GM18909 (cell line): ENCODE data around the gene B3GNT7.

Experiments used
- ATAC-seq: cut with Tn5 transposase; IDR thresholded peaks from one replicate; pipeline ENCODE4 v1.9.1; 2021; ENCODE audit warnings: mild to moderate bottlenecking; ENCODE audit not compliant: unreplicated experiment, poor library complexity

Gene B3GNT7

GRCh38 chr2:231383416-231384108 lies 11.9 kb upstream of the B3GNT7 start:
- ATAC-seq, result no peak

DNA sequence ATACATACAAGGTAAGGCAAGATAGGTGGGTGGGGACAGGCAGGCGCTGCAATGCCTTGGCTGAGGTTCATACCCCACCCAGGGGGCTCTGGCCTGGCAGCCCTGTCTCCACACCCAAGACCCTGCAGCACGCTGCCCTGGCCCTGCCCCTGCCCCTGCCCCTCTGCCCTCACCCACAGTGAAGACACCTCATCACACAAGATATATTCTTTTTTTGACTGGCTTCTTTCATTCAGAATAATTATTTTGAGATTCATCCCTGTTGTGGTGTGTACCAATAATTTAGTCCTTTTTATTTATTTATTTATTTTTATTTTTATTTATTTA lies 11.4 kb upstream of the B3GNT7 start:
- ATAC-seq, result no peak

GRCh38 chr2:231384970-231385369 lies 10.5 kb upstream of the B3GNT7 start:
- ATAC-seq, result no peak

DNA sequence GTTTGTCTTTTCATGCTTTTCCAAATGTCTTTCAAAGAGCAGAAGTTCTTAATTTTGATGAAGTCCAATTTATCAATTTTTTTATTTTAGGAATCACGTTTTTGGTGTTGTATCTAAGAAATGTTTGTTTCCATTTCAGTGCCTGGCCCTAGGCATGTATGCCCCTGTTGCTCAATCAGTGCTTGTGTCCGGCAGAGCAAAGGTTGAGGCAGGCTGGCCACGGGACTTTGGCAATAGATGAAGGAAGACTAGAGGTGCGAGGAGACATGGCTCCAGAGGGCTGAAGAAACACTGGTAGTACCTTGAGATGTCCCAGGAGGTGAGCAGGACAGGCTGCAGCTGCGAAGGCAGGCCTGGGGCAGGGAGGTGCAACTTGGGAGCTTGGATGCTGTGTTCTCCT lies 10.1 kb upstream of the B3GNT7 start:
- no peak for ATAC-seq

DNA sequence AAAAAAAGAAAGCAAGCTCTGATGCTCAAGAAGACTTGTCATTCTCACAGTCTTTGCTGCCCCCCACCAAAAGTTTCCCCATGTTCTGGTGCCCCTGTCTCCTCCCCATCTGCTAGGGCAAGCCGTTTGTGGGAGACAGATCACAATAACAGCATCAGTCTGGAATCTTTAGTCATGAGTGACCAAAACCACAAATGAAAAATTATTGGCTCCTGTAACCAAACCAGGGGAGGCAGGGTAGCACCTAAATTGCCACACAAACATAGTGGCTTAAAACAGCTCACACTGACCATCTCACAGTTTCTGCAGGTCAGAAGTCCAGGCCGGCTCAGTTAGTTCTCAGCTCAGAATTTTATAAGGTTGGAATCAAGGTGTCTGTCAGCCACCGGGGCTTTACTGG lies 9.1 kb upstream of the B3GNT7 start:
- no peak for ATAC-seq

- ATAC-seq, result no peak
Measured at GRCh38 chr2:231387904-231388724, 7.4 kb upstream of the B3GNT7 start.

DNA sequence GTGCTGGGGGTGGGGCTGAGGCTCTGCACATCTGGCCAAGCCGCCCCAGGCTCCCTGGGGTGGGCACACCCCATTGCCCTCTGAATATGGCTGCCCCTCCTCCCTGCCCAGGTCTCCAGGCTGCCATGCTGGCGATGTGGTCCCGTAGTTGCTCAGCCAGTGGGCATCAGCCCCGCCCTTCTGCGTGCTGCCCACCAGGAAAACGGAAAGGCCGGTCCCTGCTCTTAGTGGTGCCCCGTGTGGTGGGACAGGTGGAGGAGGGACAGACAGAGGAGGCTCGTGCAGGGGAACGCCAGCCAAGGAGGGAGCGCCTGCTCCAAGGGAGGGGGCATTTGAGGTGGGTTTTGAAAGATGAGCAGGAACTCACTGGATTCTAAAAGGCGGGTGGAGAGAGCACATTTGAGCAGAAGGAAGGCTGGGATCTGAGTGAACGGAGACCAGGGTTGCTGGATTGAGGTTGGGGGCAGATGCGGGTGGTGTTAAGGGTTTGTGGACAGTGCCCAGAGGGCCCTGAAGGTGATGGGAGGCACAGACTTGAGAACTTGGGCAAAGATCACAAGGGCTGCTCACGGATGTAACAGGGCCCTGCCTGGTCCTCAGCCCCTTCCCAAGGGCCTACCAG lies 6.7 kb upstream of the B3GNT7 start:
- ATAC-seq, result no peak

GRCh38 chr2:231390667-231391066 lies 4.8 kb upstream of the B3GNT7 start:
- ATAC-seq, result no peak

GRCh38 chr2:231391981-231392380 lies 3.5 kb upstream of the B3GNT7 start:
- peak; percentile 21 for ATAC-seq

DNA sequence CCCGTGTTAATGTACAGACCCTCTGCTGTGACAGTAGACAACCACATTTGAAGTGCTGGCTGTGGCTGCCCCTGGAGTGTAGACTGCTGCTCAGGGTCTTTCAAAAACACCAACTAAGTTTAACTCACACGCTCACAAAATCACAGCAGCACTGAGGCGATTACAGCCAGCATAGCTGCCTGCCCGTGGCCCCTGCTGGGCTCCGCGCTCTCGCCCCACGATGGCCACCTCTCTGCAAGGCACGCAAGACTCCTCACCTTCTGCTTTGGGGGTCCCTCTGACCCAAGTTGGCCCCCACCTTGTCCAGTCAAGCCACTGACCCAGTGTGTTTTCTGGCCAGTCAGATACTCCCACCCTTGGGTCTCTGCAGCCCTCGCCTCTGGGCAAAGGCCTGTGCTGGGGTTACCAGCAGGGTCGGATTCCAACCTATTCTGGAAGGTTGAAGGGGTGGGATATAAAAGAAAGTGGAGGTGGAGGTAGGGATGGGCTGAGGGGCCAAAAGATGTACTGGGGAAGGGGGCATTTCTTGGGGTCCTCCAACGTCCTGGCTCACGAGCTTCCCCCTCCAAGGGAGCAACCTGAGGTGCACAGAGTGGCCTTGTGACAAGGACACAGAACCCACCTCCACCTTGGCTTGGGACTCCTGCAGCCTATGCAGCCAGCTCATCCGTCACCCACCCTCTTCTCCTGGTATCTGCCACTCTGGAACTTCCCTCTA lies 2.9 kb upstream of the B3GNT7 start:
- ATAC-seq, result no peak

DNA sequence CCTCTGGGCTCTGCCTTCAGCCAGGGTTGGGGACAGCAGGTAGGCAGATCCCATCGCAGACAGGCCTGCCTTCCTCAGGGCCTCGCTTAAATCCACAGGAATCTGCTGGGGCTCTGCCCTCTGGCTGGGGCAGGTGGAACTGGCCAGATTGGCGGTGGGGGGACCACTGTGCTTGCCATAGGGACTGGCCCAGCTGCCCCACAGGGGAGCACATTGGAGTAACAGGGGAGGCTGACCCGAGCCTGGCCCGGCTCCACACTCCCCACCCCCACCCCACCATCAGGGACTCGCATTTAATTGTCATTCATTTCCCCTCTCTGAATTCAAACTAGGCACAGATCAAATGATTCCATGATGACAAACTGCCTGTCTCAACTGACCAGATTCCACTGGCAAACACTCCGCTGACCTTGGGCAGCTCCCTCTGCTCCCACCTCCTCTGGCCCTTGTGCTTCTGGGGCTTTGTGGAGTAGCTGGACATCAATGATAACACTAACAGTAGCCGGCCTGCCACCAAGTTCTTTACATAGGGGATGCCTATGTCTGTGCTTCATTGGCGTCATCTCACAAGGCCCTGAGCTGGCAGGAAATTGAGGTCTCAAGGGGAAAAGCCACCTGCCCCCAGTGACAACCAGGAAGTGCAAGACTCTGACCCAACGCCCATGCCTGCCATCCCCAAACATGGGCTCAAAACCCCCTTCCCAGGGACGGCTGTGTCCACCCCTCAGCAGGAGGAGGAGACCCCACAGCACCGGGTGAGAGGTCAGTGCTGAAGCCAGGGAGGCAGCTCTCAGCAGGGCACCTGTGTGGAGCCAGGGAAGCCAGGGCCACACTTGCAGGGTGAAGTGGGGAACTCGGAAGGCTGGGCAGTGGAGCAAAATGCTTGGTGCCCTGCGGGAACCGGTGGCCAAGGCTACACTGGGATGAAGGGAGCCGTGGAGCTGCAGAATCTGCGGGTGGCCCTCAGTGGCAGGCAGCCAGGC lies 2.1 kb upstream of the B3GNT7 start:
- ATAC-seq, result peak; percentile 35

GRCh38 chr2:231394211-231395141 lies 1.0 kb upstream of the B3GNT7 start:
- peak; percentile 59 for ATAC-seq

DNA sequence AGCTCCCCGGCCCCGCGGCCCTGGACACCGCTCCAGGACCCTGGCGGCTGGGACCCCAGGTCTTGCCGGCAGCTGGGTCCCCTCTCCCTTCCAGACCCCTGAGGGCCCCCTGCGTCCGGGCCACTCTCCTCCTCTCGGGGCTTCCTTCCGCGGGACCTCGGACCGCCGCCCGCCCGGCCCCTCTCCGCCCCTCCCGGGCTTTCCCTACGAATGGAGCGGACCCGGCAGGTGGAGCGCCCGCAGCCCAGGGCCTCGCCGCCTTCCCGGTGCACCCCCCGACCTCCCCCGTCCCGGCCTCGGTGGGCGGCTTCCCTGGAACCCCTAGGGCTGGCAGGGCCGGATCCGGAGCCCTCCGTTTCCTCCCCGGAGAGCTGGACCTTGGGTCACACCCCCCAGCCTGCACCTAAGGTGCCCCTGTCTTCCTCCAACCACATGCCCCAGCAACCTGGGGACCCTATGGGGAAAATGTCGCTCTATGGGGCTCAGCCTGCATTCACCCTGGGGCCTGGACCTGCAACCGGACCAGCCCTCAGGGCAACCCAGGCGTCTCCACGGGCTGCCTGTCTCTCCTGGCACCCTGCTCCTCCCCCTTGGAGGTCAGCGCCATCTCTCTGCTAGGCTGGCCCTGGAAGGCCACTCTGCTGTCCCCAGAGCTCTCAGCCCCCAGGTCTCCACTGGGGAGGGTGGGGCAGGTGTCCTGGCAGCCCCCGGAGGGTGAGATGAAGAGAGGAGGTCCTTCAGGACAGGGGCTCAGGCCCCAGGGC lies 730 bp downstream of the B3GNT7 start:
- no peak for ATAC-seq

DNA sequence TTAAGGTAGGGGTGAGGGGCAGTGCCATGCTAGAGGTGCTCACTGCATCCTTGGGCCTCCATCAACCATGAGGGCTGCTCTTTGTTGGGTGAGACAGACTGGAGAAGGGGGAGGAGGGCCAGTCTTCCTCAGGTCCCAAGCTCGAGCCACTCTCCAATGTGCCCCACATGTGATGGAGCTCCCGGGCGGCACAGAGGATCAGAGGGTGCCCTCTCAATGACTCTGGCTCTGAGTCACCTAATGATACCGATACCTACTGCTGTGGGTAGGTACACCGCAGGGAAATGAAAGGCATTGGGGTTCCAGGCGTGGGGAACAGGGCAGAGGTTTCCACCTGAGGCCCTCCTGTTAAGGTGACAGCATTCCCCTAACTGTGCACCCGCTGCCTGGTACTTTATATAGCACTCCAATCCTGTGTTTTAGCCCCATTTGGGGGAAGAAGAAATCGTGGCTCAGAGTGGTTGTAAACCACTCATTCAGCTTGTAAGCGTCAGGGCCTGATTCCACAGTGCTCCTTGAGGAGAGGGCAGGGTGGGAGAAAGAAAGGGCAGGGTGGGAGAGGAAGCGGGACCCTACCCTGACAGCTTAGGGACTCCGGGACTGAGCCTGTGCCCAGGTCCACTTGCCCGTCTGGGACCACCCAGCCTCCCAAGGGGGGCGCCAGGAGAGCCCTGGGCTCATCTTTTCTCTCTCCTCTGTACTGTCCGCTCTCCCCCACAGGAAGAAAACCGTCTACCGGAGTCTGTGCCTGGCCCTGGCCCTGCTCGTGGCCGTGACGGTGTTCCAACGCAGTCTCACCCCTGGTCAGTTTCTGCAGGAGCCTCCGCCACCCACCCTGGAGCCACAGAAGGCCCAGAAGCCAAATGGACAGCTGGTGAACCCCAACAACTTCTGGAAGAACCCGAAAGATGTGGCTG lies 1.8 kb downstream of the B3GNT7 start:
- no peak for ATAC-seq

GRCh38 chr2:231397928-231398294 lies 2.4 kb downstream of the B3GNT7 start:
- no peak for ATAC-seq

DNA sequence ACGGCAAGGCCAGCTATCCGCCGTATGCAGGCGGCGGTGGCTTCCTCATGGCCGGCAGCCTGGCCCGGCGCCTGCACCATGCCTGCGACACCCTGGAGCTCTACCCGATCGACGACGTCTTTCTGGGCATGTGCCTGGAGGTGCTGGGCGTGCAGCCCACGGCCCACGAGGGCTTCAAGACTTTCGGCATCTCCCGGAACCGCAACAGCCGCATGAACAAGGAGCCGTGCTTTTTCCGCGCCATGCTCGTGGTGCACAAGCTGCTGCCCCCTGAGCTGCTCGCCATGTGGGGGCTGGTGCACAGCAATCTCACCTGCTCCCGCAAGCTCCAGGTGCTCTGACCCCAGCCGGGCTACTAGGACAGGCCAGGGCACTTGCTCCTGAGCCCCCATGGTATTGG lies 3.1 kb downstream of the B3GNT7 start:
- no peak for ATAC-seq
